OCI-LY7 (cell line): Measurements from ENCODE around the gene CHD2. TPM values are rescaled to one million over a fixed set of nuclear protein-coding genes. Genes with fewer than 3 reads are reported as not detected.

ENCODE experiments used
- BruUV-seq: library from RNA; stranded (reverse); fragments of 400-500 nt; replicated peaks from 2 replicates; lab custom pipeline; 2021; lab: Mats Ljungman, UMichigan
- CTCF ChIA-PET: fragments of 300-600 bp; sonication (Branson Sonifier 250); formaldehyde crosslinking; loops from one replicate; lab custom pipeline; 2022; ENCODE audit warnings: antibody characterized with exemption; ENCODE audit not compliant: unreplicated experiment; lab: Charles Lee
- POLR2A ChIA-PET: fragments of 300-600 bp; sonication (Branson Sonifier 250); formaldehyde crosslinking; loops from one replicate; lab custom pipeline; 2022; ENCODE audit warnings: antibody characterized with exemption; lab: Charles Lee
- DNase-seq: peaks from one replicate; pipeline ENCODE4 v3.0.0-alpha.2; 2015; ENCODE audit warnings: low spot score
- H2AFZ ChIP-seq: fragments of 200-600 bp; sonication (generic), shearing (Covaris generic); 2 replicates; pipeline ENCODE4 v1.6.1; 2014; ENCODE audit warnings: mild to moderate bottlenecking, antibody characterized with exemption, low read length, moderate library complexity
- H3K27ac ChIP-seq: fragments of 200-600 bp; sonication (generic); 2 replicates; pipeline ENCODE4 v1.5.1; 2014; ENCODE audit warnings: mixed run types, low read depth, mild to moderate bottlenecking, moderate library complexity, low read length, inconsistent platforms; ENCODE audit not compliant: poor library complexity, severe bottlenecking
- H3K36me3 ChIP-seq: fragments of 200-600 bp; sonication (generic); 2 replicates; pipeline ENCODE4 v1.6.1; 2014; ENCODE audit warnings: mild to moderate bottlenecking, antibody characterized with exemption, low read length, moderate library complexity, mixed read lengths; ENCODE audit not compliant: insufficient read depth
- H3K4me1 ChIP-seq: fragments of 200-600 bp; sonication (generic); 2 replicates; pipeline ENCODE4 v1.5.1; 2014; ENCODE audit warnings: mild to moderate bottlenecking, low read length; ENCODE audit not compliant: insufficient read depth, poor library complexity, severe bottlenecking
- H3K4me2 ChIP-seq: fragments of 200-600 bp; sonication (generic); 2 replicates; pipeline ENCODE4 v1.6.1; 2014; ENCODE audit warnings: mild to moderate bottlenecking, low read length
- H3K4me3 ChIP-seq: fragments of 200-600 bp; sonication (generic); 2 replicates; pipeline ENCODE4 v1.5.1; 2014; ENCODE audit warnings: mild to moderate bottlenecking, low read depth, low read length; ENCODE audit not compliant: poor library complexity, severe bottlenecking
- H3K79me2 ChIP-seq: fragments of 200-600 bp; sonication (generic); 2 replicates; pipeline ENCODE4 v1.6.1; 2016; ENCODE audit warnings: low read depth, mild to moderate bottlenecking, low read length, moderate library complexity, mixed read lengths; ENCODE audit not compliant: insufficient read depth
- H3K9me2 ChIP-seq: fragments of 200-600 bp; sonication (generic); 2 replicates; pipeline ENCODE4 v1.6.1; 2016; ENCODE audit warnings: mild to moderate bottlenecking, low read length, mixed read lengths; ENCODE audit not compliant: insufficient read depth
- H3K9me3 ChIP-seq: fragments of 200-600 bp; sonication (generic); 2 replicates; pipeline ENCODE4 v1.6.1; 2014; ENCODE audit warnings: mild to moderate bottlenecking, mixed run types, low read length, mixed read lengths
- H4K20me1 ChIP-seq: fragments of 200-600 bp; sonication (generic); 2 replicates; pipeline ENCODE4 v1.6.1; 2014; ENCODE audit warnings: mild to moderate bottlenecking, antibody characterized with exemption, low read length, moderate library complexity, mixed read lengths; ENCODE audit not compliant: insufficient read depth
- CTCF ChIP-seq: fragments of 200-600 bp; sonication (generic); conservative IDR thresholded peaks from 2 replicates; pipeline ENCODE4 v1.5.1; 2014; ENCODE audit warnings: mild to moderate bottlenecking, antibody characterized with exemption, low read length, moderate library complexity, mixed read lengths
- EZH2phosphoT487 ChIP-seq: fragments of 200-600 bp; sonication (generic); IDR thresholded peaks from 2 replicates; pipeline ENCODE4 v1.6.1; 2018; ENCODE audit warnings: low read depth, borderline replicate concordance, mild to moderate bottlenecking, mixed run types, antibody characterized with exemption, low read length, moderate library complexity, mixed read lengths
- intact Hi-C: fragments of 100-400 bp; cut with micrococcal nuclease; formaldehyde crosslinking; loops from one replicate; pipeline ENCODE4 v1.10.0; 2022; ENCODE audit not compliant: unreplicated experiment
- total RNA-seq, 2 experiments: library from RNA; depleted of rRNA in 1 of 2; stranded (reverse); fragments of >200 nt in 1 of 2; shearing (Covaris generic) in 1 of 2; gene quantifications; 2 replicates each; pipeline ENCODE4 v1.2.3, GENCODE V29; 2014 to 2022

The CHD2 gene
- total RNA-seq, 2 experiments from 2014 or later = 133 to 213 TPM

GRCh38 chr15:92896561-92896960 is 3.6 kb upstream of the CHD2 start:
- intact Hi-C loops = no loop called here
- Histone ChIP-seq H3K79me2 (peaks cover 99% of the 10 kb centered on the region), H3K9me3 (peaks cover 25% of the 10 kb centered on the region; the same call in 1 of the 2 replicates), H3K4me3 (no peak overlapping the region), H3K4me2 (no peak overlapping the region), H3K9me2 (no peaks in the 10 kb centered on the region), H3K36me3 (peaks cover 91% of the 10 kb centered on the region), H2AFZ (no peak overlapping the region), H3K27ac (no peak overlapping the region), H3K4me1 (peaks cover 38% of the 10 kb centered on the region), H4K20me1 (peaks cover 7% of the 10 kb centered on the region; the same call in 1 of the 2 replicates)
- TF ChIP-seq CTCF = no peak
- no peak for TF ChIP-seq EZH2phosphoT487
- DNase-seq = no peak
- POLR2A ChIA-PET = interaction anchor here (0.6 to 6.5 kb wide), 9 partner anchors 10 to 87 kb away, joined by 3 to 59 read pairs (median 5); no protein-coding TSS in a partner anchor
- BruUV-seq = no TSS peak
- CTCF ChIA-PET = interaction anchor here (1.0 kb wide), 1 partner anchor 67 kb away, joined by 3 read pairs; no protein-coding TSS in a partner anchor

- H3K9me3 ChIP-seq = peaks cover 25% of the 10 kb centered on the region; the same call in 1 of the 2 replicates
- no peak overlapping the region for H3K4me2 ChIP-seq
- intact Hi-C loops = no loop called here
- TF ChIP-seq CTCF (no peak), EZH2phosphoT487 (no peak)
- no peak overlapping the region for H2AFZ ChIP-seq
- no peaks in the 10 kb centered on the region for H3K9me2 ChIP-seq
- peaks cover 13% of the 10 kb centered on the region; the same call in 1 of the 2 replicates for H4K20me1 ChIP-seq
- H3K27ac ChIP-seq = no peak overlapping the region
- ChIA-PET POLR2A (interaction anchor here (0.6 to 6.5 kb wide), 6 partner anchors 14 to 89 kb away, joined by 3 to 59 read pairs (median 4); no protein-coding TSS in a partner anchor), CTCF (interaction anchor here (1.0 kb wide), 1 partner anchor 68 kb away, joined by 3 read pairs; no protein-coding TSS in a partner anchor)
- H3K79me2 ChIP-seq = peaks cover 99% of the 10 kb centered on the region
- no peak for DNase-seq
- BruUV-seq = no TSS peak
- peaks cover 91% of the 10 kb centered on the region for H3K36me3 ChIP-seq
- H3K4me3 ChIP-seq = no peak overlapping the region
- peaks cover 38% of the 10 kb centered on the region for H3K4me1 ChIP-seq
Observed at GRCh38 chr15:92897620-92898019, 2.5 kb upstream of the CHD2 start.
